A549 (cell line): ENCODE measurements around the gene COMMD4. TPM values are rescaled to one million over a fixed set of nuclear protein-coding genes. Genes with fewer than 3 reads are reported as not detected.

Experiments
- ATAC-seq, 2 experiments: fragments of 200-7000 bp in 1 of 2; fragments of >200 bp in 1 of 2; cut with Nextera tagmentation in 1 of 2; cut with Tn5 transposase in 1 of 2; 3 replicates each; pipeline versions ENCODE4 v1.8.0 to v1.9.1; 2018 to 2020; ENCODE audit warnings: mild to moderate bottlenecking in 1 of 2, moderate library complexity in 1 of 2
- CTCF ChIA-PET: fragments of 300-600 bp; sonication (Branson Sonifier 250); formaldehyde crosslinking; extraction: SDS; loops from one replicate; lab custom pipeline; 2021; ENCODE audit warnings: antibody characterized with exemption, inconsistent platforms; lab: Yijun Ruan, JAX
- POLR2A ChIA-PET: fragments of 350-600 bp; formaldehyde crosslinking; extraction: SDS; loops from one replicate; lab custom pipeline; 2021; ENCODE audit warnings: antibody characterized with exemption, inconsistent platforms; lab: Yijun Ruan, JAX
- DNase-seq, 2 experiments: peaks; one replicate each; pipeline versions ENCODE4 v3.0.0 to v3.0.0-alpha.2; 2011 to 2016; ENCODE audit warnings: low read depth in 1 of 2, low spot score in 1 of 2
- FAIRE-seq: peaks from 2 replicates; lab custom pipeline; 2011; peaks lifted over from hg19 to GRCh38; lab: Jason Lieb, UNC
- H3K27ac ChIP-seq, 2 experiments: fragments of >200 bp; sonication (Bioruptor Twin); formaldehyde crosslinking; 3 replicates each; pipeline ENCODE4 v1.5.1; 2016 to 2017
- H3K4me1 ChIP-seq: fragments of >200 bp; sonication (Bioruptor Twin); formaldehyde crosslinking; 3 replicates; pipeline ENCODE4 v1.6.1; 2016
- H3K4me2 ChIP-seq: fragments of >200 bp; sonication (Bioruptor Twin); formaldehyde crosslinking; 3 replicates; pipeline ENCODE4 v1.6.1; 2016
- H3K4me3 ChIP-seq: fragments of >200 bp; sonication (Bioruptor Twin); formaldehyde crosslinking; 3 replicates; pipeline ENCODE4 v1.5.1; 2016
- H3K9me3 ChIP-seq: fragments of >200 bp; sonication (Bioruptor Twin); formaldehyde crosslinking; 3 replicates; pipeline ENCODE4 v1.6.1; 2016
- BHLHE40 ChIP-seq: IDR thresholded peaks from 2 replicates; pipeline ENCODE4 v1.6.1; 2012; ENCODE audit warnings: low read depth, low read length, inconsistent platforms
- CHD2 ChIP-seq: fragments of 150-350 bp; IDR thresholded peaks from 2 replicates; pipeline ENCODE4 v1.6.1; 2014; ENCODE audit warnings: low read length; ENCODE audit not compliant: partially characterized antibody
- CHD4 ChIP-seq: fragments of 200-600 bp; sonication (generic); IDR thresholded peaks from 2 replicates; pipeline ENCODE4 v1.6.1; 2016; ENCODE audit warnings: antibody characterized with exemption, mild to moderate bottlenecking, borderline replicate concordance
- EP300 ChIP-seq, 2 experiments: fragments of >200 bp; sonication (Bioruptor Twin); formaldehyde crosslinking; IDR thresholded peaks; 2 replicates in 1 of 2; 3 replicates in 1 of 2; pipeline ENCODE4 v1.6.1; 2016 to 2017
- ESRRA ChIP-seq: fragments of 150-350 bp; IDR thresholded peaks from 2 replicates; pipeline ENCODE4 v1.6.1; 2014; ENCODE audit warnings: mild to moderate bottlenecking, low read length, borderline replicate concordance
- FOSL2 ChIP-seq, 2 experiments: fragments of 450-650 bp in 1 of 2; fragments of >200 bp in 1 of 2; sonication (Bioruptor Twin) in 1 of 2; formaldehyde crosslinking; IDR thresholded peaks; 2 replicates each; pipeline versions ENCODE4 v1.5.0 to v1.6.1; 2016 to 2020; ENCODE audit warnings: mild to moderate bottlenecking in 1 of 2, moderate library complexity in 1 of 2
- FOXS1 ChIP-seq: fragments of 250-450 bp; sonication (Bioruptor Pico); IDR thresholded peaks from 2 replicates; pipeline ENCODE4 v1.5.0; 2020; ENCODE audit warnings: mild to moderate bottlenecking, moderate library complexity
- GATA3 ChIP-seq: IDR thresholded peaks from 2 replicates; pipeline ENCODE4 v1.6.1; 2012; ENCODE audit warnings: borderline replicate concordance
- HOXA7 ChIP-seq: fragments of 250-450 bp; sonication (Bioruptor Pico); IDR thresholded peaks from 2 replicates; pipeline ENCODE4 v1.5.0; 2020; ENCODE audit warnings: mild to moderate bottlenecking, moderate library complexity
- MYC ChIP-seq: IDR thresholded peaks from 2 replicates; pipeline ENCODE4 v1.6.1; 2012; ENCODE audit warnings: mild to moderate bottlenecking, inconsistent platforms, low read length, improper control_type of control experiment, borderline replicate concordance
- POLR2A ChIP-seq: IDR thresholded peaks from 2 replicates; pipeline ENCODE4 v1.6.1; 2012; ENCODE audit warnings: mild to moderate bottlenecking, low read length
- POLR2AphosphoS2 ChIP-seq: conservative IDR thresholded peaks from 2 replicates; pipeline ENCODE4 v1.6.1; 2012; ENCODE audit warnings: low read length, improper control_type of control experiment, inconsistent platforms
- RAD21 ChIP-seq, 2 experiments: fragments of >200 bp in 1 of 2; sonication (Bioruptor Twin) in 1 of 2; formaldehyde crosslinking in 1 of 2; IDR thresholded peaks in 1 of 2; conservative IDR thresholded peaks in 1 of 2; 2 replicates in 1 of 2; 3 replicates in 1 of 2; pipeline ENCODE4 v1.6.1; 2012 to 2018; ENCODE audit warnings: inconsistent platforms in 1 of 2
- RARB ChIP-seq: fragments of 250-450 bp; sonication (Bioruptor Pico); IDR thresholded peaks from 2 replicates; pipeline ENCODE4 v1.8.0; 2021; ENCODE audit warnings: mild to moderate bottlenecking, moderate library complexity
- RCOR1 ChIP-seq: fragments of 150-350 bp; IDR thresholded peaks from 2 replicates; pipeline ENCODE4 v1.6.1; 2014; ENCODE audit warnings: antibody characterized with exemption, low read length, low read depth
- SMC3 ChIP-seq: fragments of >200 bp; sonication (Bioruptor Twin); formaldehyde crosslinking; IDR thresholded peaks from 3 replicates; pipeline ENCODE4 v1.6.1; 2018; ENCODE audit warnings: inconsistent platforms
- TP53 ChIP-seq: fragments of 250-450 bp; sonication (Bioruptor Pico); IDR thresholded peaks from 2 replicates; pipeline ENCODE4 v1.5.0; 2021; ENCODE audit warnings: mild to moderate bottlenecking, moderate library complexity
- ZNF302 ChIP-seq: fragments of 250-450 bp; sonication (Bioruptor Pico); IDR thresholded peaks from 2 replicates; pipeline ENCODE4 v1.9.0; 2021; ENCODE audit warnings: inconsistent platforms, mild to moderate bottlenecking, moderate library complexity
- ZSCAN20 ChIP-seq: fragments of 250-450 bp; sonication (Bioruptor Pico); IDR thresholded peaks from 2 replicates; pipeline ENCODE4 v1.8.0; 2022; ENCODE audit warnings: mild to moderate bottlenecking, moderate library complexity
- WGBS: methylation state at CpG from one replicate; pipeline ENCODE4 v1.1.6; 2017; ENCODE audit errors: missing lambda C conversion rate; 5-methylcytosine and 5-hydroxymethylcytosine counted together
- polyA plus RNA-seq, 4 experiments: library from polyadenylated mRNA; depleted of rRNA in 3 of 4; stranded (reverse); fragments of >200 nt; fragmentation: RNase III in 1 of 4; extraction: RNeasy Plus Mini Kit Qiagen cat#74134 plus additional on column Dnase treatment in 1 of 4; gene quantifications; 2 replicates in 3 of 4; 3 replicates in 1 of 4; pipeline ENCODE4 v1.2.3, GENCODE V29; 2011 to 2017
- TF ChIP-seq, protein P1 (sequence below): IDR thresholded peaks from 2 replicates; pipeline ENCODE4 v1.6.1; 2012; ENCODE audit warnings: low read depth, borderline replicate concordance
- TF ChIP-seq, protein P2 (sequence below): fragments of 150-350 bp; IDR thresholded peaks from 2 replicates; pipeline ENCODE4 v1.6.1; 2014; ENCODE audit warnings: low read depth, mild to moderate bottlenecking, low read length
- TF ChIP-seq, protein P3 (sequence below): fragments of >200 bp; sonication (Bioruptor Twin); formaldehyde crosslinking; IDR thresholded peaks from 2 replicates; pipeline ENCODE4 v1.6.1; 2016
- TF ChIP-seq, protein P4 (sequence below): fragments of 250-450 bp; sonication (Bioruptor Pico); IDR thresholded peaks from 2 replicates; pipeline ENCODE4 v1.5.0; 2020; ENCODE audit warnings: low read depth, mild to moderate bottlenecking, moderate library complexity
- TF ChIP-seq, protein P5 (sequence below): IDR thresholded peaks from 2 replicates; pipeline ENCODE4 v1.6.1; 2012
- TF ChIP-seq, protein P6 (sequence below): fragments of >200 bp; sonication (Bioruptor Twin); formaldehyde crosslinking; IDR thresholded peaks from 3 replicates; pipeline ENCODE4 v1.5.1; 2016
- TF ChIP-seq, protein P7 (sequence below): IDR thresholded peaks from 2 replicates; pipeline ENCODE4 v1.6.1; 2012
- TF ChIP-seq, protein P8 (sequence below): fragments of 200-600 bp; sonication (generic); IDR thresholded peaks from 2 replicates; pipeline ENCODE4 v1.6.1; 2016; ENCODE audit warnings: antibody characterized with exemption, mild to moderate bottlenecking, moderate library complexity

COMMD4 gene
- polyA plus RNA-seq, 2 of the 4 experiments (the other 2 are of a cell fraction) = 88.0 to 220 TPM

DNA sequence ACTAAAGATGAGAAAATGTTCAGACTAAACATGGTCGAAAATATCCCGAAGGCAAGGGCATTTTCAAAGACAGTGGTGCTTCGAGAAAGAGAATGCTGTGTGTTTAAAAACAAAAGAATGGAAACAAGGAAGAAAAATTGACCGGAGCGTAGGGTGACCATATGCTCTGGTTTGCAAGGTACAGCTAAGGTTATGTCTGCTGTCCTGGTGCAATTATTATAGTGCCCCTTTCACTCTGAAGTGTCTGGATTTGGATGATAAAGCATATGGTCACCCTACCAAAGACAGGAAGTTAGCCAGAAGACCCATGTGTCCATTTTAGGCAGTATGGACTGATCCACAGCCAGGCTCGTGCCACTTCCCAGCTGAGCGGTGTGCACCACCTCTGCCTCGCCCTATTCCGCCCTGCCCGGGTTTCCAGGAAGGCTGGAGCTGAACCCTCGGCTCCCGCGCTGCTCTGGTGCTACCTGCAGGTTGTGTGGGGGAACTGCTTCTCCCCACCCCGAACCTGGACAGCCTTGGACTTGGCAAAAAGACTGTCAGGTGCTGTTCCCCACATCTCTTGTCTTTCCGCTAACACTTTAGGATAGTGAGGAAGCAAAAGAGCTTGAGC is 28.0 kb upstream of the COMMD4 start:
- H3K9me3 ChIP-seq = no peaks in the 10 kb centered on the region
- H3K4me2 ChIP-seq = peak overlapping the region; percentile 72
- ChIA-PET POLR2A (interaction anchor here (1.0 to 1.2 kb wide), 3 partner anchors 106 to 351 kb away, joined by 4 to 5 read pairs (median 4); partner anchors contain the start of genes C15orf39, PPCDC and RPP25), CTCF (interaction anchor here (0.5 to 4.1 kb wide), 46 partner anchors 8 to 1711 kb away, joined by 3 to 52 read pairs (median 4); partner anchors contain the start of genes C15orf39, RPP25 and ULK3)
- DNase-seq = peak; percentile 77 to 92
- 24% methylated on average over 15 of the region's 15 CpGs for WGBS
- no peak overlapping the region for H3K4me3 ChIP-seq
- peaks cover 6% of the 10 kb centered on the region; the same call in 2 of the 3 replicates for H3K4me1 ChIP-seq
- FAIRE-seq = peak; percentile 46
- peak; percentile 79 for TF ChIP-seq SMC3
- no peak for TF ChIP-seq CHD4
- TF ChIP-seq RCOR1 = no peak
- TF ChIP-seq GATA3 = no peak
- TF ChIP-seq CHD2 = no peak
- TF ChIP-seq RAD21 (conservative IDR thresholded peaks at IDR 0.05 in 1 of 2, IDR thresholded peaks at IDR 0.05 in 1 of 2) = peak; percentile 93 to 96
- TF ChIP-seq TP53 (CRISPR knock-in tag) = no peak
- TF ChIP-seq ZNF302 (CRISPR knock-in tag) = no peak
- TF ChIP-seq RARB (CRISPR knock-in tag) = no peak
- TF ChIP-seq, protein P1, sequence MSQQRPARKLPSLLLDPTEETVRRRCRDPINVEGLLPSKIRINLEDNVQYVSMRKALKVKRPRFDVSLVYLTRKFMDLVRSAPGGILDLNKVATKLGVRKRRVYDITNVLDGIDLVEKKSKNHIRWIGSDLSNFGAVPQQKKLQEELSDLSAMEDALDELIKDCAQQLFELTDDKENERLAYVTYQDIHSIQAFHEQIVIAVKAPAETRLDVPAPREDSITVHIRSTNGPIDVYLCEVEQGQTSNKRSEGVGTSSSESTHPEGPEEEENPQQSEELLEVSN = no peak
- no peak for TF ChIP-seq ZSCAN20 (CRISPR knock-in tag)
- TF ChIP-seq, protein P2, sequence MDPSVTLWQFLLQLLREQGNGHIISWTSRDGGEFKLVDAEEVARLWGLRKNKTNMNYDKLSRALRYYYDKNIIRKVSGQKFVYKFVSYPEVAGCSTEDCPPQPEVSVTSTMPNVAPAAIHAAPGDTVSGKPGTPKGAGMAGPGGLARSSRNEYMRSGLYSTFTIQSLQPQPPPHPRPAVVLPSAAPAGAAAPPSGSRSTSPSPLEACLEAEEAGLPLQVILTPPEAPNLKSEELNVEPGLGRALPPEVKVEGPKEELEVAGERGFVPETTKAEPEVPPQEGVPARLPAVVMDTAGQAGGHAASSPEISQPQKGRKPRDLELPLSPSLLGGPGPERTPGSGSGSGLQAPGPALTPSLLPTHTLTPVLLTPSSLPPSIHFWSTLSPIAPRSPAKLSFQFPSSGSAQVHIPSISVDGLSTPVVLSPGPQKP = no peak
- no peak for TF ChIP-seq FOSL2 (IDR thresholded peaks at IDR 0.05)
- no peak for TF ChIP-seq FOSL2 (CRISPR knock-in tag; IDR thresholded peaks at IDR 0.05)
- no peak for TF ChIP-seq EP300 (IDR thresholded peaks at IDR 0.05)
- TF ChIP-seq, protein P3, sequence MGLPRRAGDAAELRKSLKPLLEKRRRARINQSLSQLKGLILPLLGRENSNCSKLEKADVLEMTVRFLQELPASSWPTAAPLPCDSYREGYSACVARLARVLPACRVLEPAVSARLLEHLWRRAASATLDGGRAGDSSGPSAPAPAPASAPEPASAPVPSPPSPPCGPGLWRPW = no peak
- no peak for TF ChIP-seq POLR2AphosphoS2
- TF ChIP-seq ESRRA = no peak
- TF ChIP-seq, protein P4, sequence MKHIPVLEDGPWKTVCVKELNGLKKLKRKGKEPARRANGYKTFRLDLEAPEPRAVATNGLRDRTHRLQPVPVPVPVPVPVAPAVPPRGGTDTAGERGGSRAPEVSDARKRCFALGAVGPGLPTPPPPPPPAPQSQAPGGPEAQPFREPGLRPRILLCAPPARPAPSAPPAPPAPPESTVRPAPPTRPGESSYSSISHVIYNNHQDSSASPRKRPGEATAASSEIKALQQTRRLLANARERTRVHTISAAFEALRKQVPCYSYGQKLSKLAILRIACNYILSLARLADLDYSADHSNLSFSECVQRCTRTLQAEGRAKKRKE (CRISPR knock-in tag) = no peak
- TF ChIP-seq POLR2A = no peak
- TF ChIP-seq, protein P5, sequence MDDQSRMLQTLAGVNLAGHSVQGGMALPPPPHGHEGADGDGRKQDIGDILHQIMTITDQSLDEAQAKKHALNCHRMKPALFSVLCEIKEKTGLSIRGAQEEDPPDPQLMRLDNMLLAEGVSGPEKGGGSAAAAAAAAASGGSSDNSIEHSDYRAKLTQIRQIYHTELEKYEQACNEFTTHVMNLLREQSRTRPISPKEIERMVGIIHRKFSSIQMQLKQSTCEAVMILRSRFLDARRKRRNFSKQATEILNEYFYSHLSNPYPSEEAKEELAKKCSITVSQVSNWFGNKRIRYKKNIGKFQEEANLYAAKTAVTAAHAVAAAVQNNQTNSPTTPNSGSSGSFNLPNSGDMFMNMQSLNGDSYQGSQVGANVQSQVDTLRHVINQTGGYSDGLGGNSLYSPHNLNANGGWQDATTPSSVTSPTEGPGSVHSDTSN = 0 out of 2 replicates have a peak, but pooled peaks have one; percentile 15
- TF ChIP-seq FOXS1 (CRISPR knock-in tag) = no peak
- no peak for TF ChIP-seq HOXA7
- TF ChIP-seq BHLHE40 = no peak
- TF ChIP-seq MYC = no peak
- TF ChIP-seq, protein P6, sequence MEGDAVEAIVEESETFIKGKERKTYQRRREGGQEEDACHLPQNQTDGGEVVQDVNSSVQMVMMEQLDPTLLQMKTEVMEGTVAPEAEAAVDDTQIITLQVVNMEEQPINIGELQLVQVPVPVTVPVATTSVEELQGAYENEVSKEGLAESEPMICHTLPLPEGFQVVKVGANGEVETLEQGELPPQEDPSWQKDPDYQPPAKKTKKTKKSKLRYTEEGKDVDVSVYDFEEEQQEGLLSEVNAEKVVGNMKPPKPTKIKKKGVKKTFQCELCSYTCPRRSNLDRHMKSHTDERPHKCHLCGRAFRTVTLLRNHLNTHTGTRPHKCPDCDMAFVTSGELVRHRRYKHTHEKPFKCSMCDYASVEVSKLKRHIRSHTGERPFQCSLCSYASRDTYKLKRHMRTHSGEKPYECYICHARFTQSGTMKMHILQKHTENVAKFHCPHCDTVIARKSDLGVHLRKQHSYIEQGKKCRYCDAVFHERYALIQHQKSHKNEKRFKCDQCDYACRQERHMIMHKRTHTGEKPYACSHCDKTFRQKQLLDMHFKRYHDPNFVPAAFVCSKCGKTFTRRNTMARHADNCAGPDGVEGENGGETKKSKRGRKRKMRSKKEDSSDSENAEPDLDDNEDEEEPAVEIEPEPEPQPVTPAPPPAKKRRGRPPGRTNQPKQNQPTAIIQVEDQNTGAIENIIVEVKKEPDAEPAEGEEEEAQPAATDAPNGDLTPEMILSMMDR = peak; percentile 76
- TF ChIP-seq, protein P7, sequence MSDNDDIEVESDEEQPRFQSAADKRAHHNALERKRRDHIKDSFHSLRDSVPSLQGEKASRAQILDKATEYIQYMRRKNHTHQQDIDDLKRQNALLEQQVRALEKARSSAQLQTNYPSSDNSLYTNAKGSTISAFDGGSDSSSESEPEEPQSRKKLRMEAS = peak; percentile 60
- TF ChIP-seq, protein P8, sequence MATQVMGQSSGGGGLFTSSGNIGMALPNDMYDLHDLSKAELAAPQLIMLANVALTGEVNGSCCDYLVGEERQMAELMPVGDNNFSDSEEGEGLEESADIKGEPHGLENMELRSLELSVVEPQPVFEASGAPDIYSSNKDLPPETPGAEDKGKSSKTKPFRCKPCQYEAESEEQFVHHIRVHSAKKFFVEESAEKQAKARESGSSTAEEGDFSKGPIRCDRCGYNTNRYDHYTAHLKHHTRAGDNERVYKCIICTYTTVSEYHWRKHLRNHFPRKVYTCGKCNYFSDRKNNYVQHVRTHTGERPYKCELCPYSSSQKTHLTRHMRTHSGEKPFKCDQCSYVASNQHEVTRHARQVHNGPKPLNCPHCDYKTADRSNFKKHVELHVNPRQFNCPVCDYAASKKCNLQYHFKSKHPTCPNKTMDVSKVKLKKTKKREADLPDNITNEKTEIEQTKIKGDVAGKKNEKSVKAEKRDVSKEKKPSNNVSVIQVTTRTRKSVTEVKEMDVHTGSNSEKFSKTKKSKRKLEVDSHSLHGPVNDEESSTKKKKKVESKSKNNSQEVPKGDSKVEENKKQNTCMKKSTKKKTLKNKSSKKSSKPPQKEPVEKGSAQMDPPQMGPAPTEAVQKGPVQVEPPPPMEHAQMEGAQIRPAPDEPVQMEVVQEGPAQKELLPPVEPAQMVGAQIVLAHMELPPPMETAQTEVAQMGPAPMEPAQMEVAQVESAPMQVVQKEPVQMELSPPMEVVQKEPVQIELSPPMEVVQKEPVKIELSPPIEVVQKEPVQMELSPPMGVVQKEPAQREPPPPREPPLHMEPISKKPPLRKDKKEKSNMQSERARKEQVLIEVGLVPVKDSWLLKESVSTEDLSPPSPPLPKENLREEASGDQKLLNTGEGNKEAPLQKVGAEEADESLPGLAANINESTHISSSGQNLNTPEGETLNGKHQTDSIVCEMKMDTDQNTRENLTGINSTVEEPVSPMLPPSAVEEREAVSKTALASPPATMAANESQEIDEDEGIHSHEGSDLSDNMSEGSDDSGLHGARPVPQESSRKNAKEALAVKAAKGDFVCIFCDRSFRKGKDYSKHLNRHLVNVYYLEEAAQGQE = no peak
- peak; percentile 99 to 100 for ATAC-seq
- H3K27ac ChIP-seq = peak overlapping the region in 1 of 2 experiments; percentile 42; a peak in 1 of 6 replicates
